Prostate gland (tissue), 2 donors: ENCODE measurements around the gene RHBDL2.
"Not testable (repeated sequence)": the region's sequence is repeated elsewhere in the genome, so short reads cannot be mapped to it uniquely, and the experiment has no call there.

Experiments used
- CTCF ChIP-seq, 4 experiments: fragments of 200-600 bp in 2 of 4; fragments of 450-650 bp in 2 of 4; sonication (generic) in 2 of 4; IDR thresholded peaks; 1 replicate in 3 of 4; 2 replicates in 1 of 4; pipeline ENCODE4 v1.5.1; 2016 to 2019; ENCODE audit warnings: antibody characterized with exemption in 4 of 4, mild to moderate bottlenecking in 2 of 4, moderate library complexity in 2 of 4
- POLR2A ChIP-seq: fragments of 450-650 bp; IDR thresholded peaks from one replicate; pipeline ENCODE4 v1.6.1; 2016; ENCODE audit warnings: antibody characterized with exemption, mild to moderate bottlenecking
- POLR2AphosphoS5 ChIP-seq: sonication (generic); formaldehyde crosslinking; IDR thresholded peaks from one replicate; pipeline ENCODE4 v1.6.1; 2017; ENCODE audit warnings: antibody characterized with exemption

GRCh38 chr1:38978245-38978542 is 36.6 kb upstream of the RHBDL2 start:
- not testable (repeated sequence) for TF ChIP-seq POLR2A; CTCF (IDR thresholded peaks at IDR 0.05); POLR2AphosphoS5
